GM21786 (cell line): ENCODE results near the gene STK38.

ENCODE experiments used
- ATAC-seq: cut with Tn5 transposase; IDR thresholded peaks from one replicate; pipeline ENCODE4 v1.9.1; 2021; ENCODE audit not compliant: unreplicated experiment

Gene STK38

DNA sequence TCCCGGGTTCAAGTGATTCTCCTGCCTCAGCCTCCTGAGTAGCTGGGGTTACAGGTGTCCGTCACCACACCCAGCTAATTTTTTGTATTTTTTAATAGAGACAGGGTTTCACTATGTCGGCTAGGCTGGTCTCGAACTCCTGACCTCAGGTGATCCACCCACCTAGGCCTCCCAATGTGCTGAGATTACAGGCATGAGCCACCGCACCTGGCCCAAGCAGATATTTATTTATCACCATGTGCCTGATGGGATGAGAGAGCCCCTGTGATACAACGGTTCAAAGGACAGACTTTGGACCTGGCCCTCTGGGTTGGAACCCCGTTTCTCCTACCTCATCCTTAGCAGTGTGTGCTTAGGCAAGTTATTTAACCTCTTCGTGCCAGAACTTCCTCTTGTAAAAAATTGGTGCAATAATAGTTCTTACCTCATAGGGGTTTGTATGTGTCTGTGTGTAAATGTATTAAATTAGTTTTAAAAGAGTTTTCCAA, 19.2 kb upstream of the STK38 start:
- no peak for ATAC-seq

DNA sequence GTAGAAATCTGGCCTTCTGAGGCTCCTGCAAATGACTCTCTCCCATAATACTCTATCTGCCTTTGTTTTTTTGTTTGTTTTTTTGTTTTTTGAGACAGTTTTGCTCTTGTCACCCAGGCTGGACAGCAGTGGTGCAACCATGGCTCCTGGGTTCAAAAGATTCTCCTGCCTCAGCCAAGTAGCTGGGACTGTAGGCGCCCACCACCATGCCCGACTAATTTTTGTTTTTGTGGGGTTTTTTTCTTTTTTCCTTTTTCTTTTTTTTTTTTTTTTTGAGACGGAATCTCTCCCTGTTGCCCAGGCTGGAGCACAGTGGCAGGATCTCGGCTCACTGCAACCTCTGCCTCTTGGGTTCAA, 16.6 kb upstream of the STK38 start:
- ATAC-seq, result no peak

DNA sequence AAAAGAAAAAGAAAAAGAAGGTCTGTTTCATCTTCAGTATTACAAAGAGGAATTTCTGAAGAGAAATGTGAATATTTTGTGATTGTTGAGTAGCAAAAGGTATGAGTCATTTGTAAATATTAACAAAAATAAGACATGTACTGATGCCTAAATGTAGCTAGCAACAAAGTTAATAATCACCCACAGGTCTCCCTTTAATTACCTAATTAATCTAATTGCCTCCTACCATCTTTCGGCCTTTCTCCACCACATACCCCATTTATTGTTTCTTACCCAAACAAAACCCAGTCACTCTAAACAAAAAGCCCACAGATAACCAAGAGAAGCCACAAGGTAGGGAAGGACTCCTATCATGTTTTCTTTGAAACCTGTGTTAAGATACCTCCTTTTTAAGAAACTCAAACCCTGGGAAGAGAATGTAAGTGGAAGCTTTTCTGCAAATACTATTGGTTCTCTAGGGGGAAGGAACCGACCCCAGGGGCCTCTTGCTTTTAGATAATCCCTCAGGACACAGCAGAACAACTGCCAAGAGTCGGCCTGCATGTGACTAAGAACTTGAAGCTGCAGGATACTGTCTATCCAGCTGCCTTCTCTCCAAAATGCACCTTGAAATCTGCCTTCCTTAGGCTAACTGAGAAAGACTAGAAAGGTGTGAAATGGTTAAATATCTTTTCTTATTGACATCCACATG, 16.1 kb upstream of the STK38 start:
- ATAC-seq, result no peak

DNA sequence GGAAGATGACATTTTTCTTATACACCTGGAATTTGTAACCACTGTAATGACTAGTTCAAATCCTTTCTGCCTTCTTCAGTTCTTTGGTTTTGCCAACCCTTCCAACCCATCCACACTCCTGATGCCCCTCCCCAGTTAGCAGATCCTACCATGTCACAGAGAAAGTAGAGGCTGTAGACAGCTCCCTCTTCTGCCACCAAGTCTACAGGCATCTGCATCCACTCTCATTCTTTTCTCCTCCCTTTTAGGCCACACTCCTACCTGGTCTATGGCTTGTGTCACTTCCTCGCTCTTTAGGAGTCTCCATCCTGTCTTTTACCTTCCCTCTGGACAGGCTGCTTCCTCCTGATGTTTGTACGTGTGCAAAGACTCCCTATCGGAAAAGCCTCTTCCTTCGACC, 13.5 kb upstream of the STK38 start:
- no peak for ATAC-seq

DNA sequence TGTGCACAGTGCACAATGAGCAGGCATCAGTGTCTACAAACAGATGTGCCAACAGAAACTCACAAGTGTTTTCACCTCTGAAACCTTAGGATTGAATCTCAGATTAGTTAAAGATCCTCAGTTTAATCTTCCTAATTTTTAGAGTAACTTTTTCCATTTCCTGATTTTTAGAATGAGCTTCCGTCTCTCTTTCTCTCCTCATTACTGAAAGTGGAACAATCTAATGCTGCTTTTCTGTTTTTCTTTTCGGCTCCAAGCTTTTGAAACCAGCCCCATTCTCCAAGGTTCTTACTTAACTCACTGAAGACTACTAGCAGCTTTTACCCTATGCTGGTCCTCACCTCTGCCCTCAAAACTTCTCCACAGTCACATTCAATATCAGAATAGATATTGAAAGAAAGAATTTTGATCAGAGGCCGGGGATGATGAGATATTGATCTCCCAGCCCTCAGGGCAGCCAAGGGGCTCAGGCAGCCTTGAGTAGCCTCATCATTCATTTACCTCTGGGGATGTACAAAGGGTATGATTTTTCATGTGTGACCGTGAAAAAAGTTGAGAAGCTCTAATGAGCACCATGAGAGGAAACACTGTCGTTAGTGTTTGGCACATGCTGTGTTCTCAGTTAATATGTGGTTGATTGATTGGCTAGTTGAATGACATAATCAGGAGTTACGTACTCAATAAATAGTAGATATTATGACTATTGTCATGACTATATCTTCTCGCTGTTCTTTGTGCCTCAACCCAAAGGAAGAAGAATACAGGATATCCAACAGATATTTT, 11.9 kb upstream of the STK38 start:
- no peak for ATAC-seq

DNA sequence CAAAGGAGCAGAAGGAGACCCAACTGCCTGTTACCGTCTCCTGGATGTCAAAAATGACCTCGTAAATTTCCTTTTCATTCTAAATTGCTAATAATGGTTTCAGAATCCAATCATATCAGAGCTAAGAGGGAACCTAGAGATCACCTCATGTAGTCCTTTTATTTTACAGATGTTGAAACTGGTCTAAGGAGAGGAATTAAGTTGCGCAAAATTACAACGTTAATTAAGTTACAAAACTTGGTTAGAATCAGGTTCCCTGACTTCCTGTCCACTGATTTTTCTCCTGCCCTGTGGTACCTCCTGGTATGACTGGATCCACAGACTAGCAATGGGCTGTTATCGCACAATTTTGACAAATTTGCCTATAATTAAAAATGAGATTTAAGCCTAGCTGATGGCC, 9.0 kb upstream of the STK38 start:
- no peak for ATAC-seq

DNA sequence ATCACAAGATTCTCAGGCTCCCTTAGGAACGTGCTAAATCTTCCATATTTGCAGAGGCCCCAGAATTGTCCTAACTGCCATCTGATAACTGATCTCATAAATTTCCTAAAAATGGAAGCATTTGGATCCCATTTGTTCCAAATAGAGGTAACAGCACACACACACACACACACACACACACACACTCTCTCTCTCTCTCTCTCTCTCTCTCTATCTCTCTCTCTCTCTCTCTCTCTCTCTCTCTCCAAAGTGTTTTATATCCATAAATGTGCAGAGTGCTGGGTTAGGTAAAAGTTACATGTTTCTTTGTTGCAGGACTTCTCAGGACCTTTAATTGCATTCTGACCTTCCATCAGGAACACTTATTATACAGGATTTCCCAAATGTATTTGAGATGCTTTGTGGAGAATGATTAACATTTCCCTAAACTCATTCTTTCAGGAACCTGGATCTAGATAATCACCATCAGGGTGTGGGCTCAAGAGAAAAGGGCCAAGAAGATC, 8.5 kb upstream of the STK38 start:
- no peak for ATAC-seq

DNA sequence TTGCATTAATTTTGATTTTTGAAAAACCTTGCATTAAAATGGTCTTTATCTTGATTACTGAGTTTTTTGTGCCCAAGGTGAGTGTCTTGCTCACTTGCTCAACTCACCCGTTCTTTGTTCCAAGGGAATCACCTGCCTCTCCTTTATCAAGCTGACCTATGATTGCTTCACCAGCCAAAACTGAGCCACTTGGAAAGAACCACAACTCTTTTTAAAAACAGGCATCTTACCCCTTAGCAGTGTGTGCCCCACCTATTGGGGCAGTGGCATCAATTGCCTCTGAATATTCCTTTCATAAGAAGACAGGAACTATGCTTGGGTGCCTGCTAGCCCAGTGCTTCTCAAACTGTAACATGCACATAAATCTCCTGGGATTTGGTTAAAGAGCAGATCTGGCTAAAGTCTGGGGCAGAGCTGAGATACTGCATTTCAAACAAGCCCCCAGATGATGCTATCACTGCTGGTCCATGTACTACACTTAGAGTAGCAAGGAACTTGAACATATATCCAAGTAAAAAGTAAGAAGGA, 3.3 kb upstream of the STK38 start:
- no peak for ATAC-seq

DNA sequence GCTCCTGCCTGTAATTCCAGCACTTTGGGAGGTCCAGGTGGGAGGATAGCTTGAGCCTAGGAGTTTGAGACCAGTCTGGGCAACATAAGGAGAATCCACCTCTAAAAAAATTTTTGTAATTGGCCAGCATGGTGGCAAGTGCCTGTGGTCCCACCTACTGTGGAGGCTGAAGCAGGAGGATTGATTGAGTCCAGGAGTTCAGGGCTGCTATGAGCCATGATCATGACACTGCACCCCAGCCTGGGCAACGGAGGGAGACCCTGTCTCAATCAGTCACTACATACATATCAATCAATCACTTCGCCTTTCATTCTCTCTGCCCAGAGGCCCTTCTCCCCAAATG, 1.1 kb upstream of the STK38 start:
- ATAC-seq, result no peak

DNA sequence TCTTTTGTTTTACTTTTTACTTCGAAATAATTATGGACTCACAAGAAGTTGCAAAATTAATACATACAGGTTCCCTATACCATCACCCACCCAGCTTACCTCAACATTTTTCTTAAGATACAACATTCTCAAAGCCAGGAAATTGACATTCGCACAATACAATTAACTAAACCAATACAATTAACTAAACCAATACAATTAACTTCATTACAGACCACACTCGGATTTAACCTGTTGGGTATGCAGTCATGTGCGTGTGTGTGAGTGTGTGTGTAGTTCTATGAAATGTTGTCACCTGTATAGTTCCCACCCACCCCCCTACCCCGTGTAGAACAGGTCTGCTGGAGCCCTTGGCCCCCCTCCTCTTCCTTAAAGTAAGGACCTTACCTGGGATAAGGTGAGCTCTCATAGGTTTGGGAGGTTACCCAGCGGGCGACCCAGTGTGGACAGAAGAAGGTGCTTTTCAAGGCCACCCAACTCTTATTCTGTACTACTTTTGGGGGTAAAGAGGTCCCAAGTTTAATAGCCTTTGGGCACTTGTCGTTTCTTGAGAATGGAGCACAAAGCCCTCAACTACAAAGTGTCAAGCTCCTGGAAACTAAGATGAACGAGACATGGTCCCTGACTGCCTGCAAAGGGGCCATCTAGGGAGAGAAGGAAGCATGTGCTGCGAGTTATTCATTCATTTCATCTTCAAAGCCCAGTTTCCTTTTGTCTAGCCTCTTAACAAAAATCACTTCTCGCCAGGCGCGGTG, 544 bp upstream of the STK38 start:
- ATAC-seq, result no peak

DNA sequence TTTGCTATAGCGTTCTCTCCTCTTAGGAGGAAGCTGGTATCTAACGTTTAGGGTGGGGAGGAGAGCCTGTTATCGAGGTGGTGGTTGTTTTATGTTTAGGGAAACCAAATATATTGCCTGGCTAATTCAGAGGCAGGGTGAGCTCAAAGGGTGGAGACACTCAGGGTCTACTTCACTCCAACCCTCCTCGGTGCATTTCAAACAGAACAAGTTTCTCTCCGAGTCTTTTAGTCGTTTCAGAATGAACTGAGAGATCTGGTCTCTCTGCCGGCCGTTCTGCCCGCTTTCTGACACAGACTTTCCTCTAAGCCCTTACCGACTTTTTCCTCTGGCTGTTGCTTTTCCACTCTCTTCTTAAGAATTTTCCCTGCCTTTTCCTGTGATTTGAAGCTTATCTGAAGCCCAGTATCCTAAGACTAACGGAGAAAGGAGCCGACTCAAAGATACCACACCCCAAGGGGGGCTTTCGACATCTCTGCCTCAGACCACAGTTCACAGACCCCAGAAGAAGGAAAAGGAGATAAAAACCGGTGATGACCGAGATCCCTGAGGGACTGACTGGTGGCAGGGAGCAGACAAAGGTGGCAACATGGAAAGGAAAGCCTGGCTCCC, 865 bp downstream of the STK38 start:
- ATAC-seq, result no peak

DNA sequence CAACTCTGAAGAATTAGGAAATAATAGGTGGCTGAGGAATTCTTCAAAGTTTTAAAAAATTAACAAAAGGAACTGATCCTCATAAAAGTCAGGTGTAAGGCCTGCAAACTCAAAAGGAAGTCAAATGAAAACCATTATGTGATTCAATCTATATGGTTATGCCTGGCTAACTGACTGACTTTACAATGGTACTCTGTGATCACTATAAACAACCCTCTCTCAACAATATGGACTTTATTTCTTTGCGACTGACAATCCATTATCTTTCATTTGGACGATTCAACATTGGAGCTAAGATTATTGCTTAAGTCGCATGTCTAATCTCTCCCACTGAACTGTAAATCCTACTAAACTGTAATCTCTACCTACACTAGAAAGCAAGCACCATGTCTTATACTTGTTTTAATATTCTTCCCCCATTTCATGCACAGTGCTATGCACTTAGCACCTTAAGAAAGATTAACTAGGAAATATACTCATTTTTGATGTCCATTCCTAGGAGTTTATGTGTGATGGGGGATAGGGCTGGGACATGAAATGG, 1.4 kb downstream of the STK38 start:
- no peak for ATAC-seq

DNA sequence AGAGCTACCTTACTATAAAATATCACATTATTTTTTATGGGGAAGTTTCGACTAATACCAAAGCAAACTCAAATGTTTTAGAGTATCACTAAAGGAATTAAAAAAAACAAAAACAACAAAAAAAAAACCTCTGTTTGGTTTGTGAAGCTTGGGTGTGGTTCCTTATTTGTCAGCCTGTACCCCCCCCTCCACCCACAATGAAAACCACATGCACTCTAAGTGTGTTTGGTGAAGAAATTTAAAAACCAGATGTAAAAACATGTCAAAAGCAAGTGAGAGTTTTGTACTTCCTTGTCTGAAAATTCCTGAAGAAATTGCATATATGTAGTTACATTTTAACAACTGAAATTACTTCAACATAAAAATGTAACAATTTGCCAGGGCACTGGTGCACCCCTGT, 3.1 kb downstream of the STK38 start:
- no peak for ATAC-seq

DNA sequence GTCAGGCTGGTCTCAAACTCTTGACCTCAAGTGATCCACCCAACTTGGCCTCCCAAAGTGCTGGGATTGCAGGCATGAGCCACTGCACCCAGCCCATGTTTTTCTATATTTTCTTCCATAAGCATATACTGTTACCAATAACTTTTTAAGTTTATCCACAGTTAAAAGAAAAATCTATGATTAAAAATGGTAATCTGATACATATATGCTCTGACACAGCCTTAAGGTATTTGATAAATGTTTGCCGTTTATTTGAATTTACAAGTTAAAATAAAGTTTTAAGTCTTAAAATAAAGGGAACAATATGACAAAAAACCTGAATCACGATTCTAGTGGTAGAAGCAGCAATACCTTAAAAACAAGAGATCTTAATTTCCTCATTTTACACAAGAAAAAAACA, 5.2 kb downstream of the STK38 start:
- no peak for ATAC-seq

DNA sequence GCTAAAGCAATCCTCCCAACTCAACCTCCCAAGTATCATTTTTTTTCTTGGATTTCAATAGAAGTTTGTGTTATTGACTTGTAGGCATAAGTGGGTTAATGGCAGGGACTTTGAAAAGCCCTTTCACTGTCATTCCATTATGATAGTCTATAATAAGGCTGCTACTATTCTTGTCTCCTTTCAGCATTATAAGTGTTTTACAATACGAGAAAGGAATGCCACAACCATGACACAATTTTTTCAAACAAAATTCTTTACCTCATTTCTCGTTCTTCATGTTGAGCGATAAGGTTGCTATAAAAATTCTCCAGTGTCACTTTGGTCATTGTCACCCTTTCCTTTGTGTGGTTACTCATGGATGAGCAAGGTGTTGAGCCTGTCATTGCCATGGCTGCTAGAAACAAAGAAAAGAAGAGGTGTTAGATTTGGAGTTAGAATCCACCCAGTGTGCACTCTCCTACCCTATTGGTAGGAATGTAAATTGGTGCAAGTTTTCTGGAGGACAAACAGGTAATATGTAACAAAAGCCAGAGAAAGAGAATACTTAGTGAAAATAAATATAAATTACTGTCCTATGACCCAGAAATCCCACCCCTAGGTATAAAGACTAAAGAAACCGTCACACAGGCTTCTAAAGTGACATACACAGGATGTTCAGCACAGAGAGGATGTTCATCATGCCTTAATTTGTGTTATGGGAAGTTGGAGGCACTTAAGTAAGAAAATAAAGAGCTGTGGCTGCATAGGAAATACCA, 7.3 kb downstream of the STK38 start:
- no peak for ATAC-seq

DNA sequence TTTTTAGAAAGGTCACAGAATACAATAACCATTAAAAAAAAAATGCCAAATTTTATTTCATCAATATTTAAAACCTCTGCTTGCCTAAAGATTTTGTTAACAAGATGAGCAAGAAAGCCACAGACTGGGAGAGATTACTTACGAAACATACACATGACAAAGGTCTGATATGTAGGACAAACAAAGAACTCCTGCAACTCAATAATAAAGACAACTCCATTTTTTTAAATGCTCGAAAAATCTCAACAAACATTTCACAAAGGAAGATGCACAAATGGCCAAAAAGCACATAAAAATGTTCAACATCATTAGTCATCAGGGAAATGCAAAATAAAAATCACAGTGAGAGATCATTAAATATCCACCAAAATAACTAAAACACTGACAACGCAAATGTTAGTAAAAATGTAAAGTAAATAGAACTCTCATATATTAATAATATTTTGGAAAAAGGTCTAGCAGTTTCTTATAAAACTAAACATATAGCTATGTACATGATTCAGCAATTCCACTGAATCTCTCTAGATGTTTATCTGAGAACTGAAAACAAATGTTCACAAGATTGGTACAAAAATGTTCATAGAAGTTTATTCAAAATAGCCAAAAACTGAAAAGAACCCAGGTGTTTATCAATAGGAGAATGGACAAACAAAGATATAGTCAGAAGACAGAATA, 10.3 kb downstream of the STK38 start:
- ATAC-seq, result no peak

DNA sequence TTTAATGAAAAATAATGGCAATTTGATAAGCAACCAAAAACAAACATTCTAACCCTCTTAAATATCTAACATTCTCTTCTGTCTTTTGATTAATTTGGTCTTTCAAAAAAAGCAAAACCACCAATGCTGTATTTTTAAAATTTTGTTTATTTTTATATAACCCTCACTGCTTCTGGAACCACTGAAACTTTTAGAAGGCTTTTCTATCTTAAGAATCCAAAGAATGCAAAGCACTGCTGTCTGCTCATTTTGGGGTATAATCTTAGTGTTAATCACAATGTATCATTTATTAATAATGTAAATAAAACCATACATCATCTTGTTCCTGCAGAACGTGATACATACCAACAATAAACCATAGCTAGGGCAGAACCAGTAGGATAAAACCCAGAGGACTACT, 14.0 kb downstream of the STK38 start:
- no peak for ATAC-seq

DNA sequence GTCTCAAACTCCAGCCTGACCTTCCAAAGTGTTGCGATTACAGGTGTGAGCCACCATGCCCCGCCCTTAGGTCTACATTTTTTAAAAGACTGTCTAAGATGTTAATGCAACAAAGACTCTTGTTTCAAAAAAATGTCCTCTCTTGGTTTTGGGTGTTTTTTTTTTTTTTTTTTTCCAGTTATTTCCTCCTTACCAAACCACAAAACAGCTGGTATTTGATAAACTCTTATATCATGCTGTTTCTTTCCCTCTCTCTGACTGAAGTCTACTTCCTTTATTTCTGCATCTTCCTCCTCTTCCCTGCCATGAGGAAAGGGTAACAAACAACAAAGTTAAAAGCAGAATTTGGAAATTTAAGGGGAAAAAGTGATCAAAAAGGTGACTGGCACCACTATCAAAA, 21.2 kb downstream of the STK38 start:
- ATAC-seq, result no peak

DNA sequence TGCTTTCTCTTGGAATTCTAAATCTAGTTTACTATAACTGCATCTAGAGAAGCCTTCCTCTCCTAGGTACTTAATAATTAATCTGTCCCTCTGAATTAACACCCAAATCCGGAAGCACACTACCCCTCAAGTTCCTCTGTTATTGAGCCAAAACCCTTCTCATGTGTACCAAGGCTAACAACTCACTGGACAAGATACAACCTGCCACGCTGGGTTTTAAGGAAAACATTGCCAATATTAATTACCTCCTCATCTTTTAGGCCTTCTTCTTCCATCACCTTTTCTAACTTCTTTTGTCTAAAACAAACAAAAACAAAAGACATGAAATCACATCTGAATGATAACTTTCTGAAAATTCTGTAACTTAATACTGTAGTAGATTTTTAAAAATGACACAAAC, 21.9 kb downstream of the STK38 start:
- no peak for ATAC-seq

DNA sequence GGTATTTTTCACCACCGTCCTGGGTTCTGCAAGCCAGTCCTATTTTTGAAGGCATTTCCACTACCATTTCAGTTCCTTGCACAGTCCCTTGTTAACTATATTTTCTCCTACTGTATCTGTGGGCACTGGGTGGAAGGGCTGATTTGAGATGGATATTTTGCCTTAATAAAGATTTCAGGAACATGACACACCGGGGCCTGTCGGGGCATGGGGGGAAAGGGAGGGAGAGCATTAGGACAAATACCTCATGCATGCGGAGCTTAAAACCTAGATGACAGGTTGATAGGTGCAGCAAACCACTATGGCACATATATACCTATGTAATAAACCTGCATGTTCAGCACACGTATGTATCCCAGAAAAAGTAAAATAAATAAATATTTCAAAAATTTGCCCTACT, 22.4 kb downstream of the STK38 start:
- no peak for ATAC-seq
